GM23338 (cell line): ENCODE measurements around the gene SDHAF2. TPM values are rescaled to one million over a fixed set of nuclear protein-coding genes. Genes with fewer than 3 reads are reported as not detected.

Source experiments
- ATAC-seq: fragments of 200-7000 bp; cut with Tn5 transposase; 3 replicates; pipeline ENCODE4 v1.9.1; 2020
- DNase-seq: peaks from one replicate; pipeline ENCODE4 v3.0.0-alpha.2; 2015; ENCODE audit warnings: low spot score
- H2AFZ ChIP-seq: fragments of 200-600 bp; sonication (generic); 2 replicates; pipeline ENCODE4 v1.8.0; 2016; ENCODE audit warnings: antibody characterized with exemption, mild to moderate bottlenecking, moderate library complexity
- H3F3A ChIP-seq: fragments of 200-600 bp; sonication (generic); replicated peaks from 2 replicates; pipeline ENCODE4 v1.8.0; 2017; ENCODE audit warnings: antibody characterized with exemption, mixed run types, low read depth
- H3K27ac ChIP-seq: fragments of 200-600 bp; sonication (generic); 2 replicates; pipeline ENCODE4 v1.6.1; 2016; ENCODE audit warnings: low read depth
- H3K27me3 ChIP-seq: fragments of 200-600 bp; sonication (generic); 2 replicates; pipeline ENCODE4 v1.8.0; 2016; ENCODE audit warnings: mild to moderate bottlenecking, mixed run types, moderate library complexity; ENCODE audit not compliant: insufficient read depth
- H3K36me3 ChIP-seq: fragments of 200-600 bp; sonication (generic); 2 replicates; pipeline ENCODE4 v1.8.0; 2016; ENCODE audit warnings: mild to moderate bottlenecking; ENCODE audit not compliant: insufficient read depth
- H3K4me1 ChIP-seq: fragments of 200-600 bp; sonication (generic); 2 replicates; pipeline ENCODE4 v1.8.0; 2016; ENCODE audit warnings: mild to moderate bottlenecking, moderate library complexity; ENCODE audit not compliant: insufficient read depth
- H3K4me2 ChIP-seq: fragments of 200-600 bp; sonication (generic); 2 replicates; pipeline ENCODE4 v1.7.1; 2017; ENCODE audit warnings: mixed run types
- H3K4me3 ChIP-seq: fragments of 200-600 bp; sonication (generic); 2 replicates; pipeline ENCODE4 v1.6.1; 2016; ENCODE audit warnings: mixed run types
- H3K79me2 ChIP-seq: fragments of 200-600 bp; sonication (generic); replicated peaks from 2 replicates; pipeline ENCODE4 v1.8.0; 2017; ENCODE audit warnings: mild to moderate bottlenecking; ENCODE audit not compliant: insufficient read depth
- H3K9me2 ChIP-seq: fragments of 200-600 bp; sonication (generic); 2 replicates; pipeline ENCODE4 v1.8.0; 2017; ENCODE audit not compliant: insufficient read depth
- H4K20me1 ChIP-seq: fragments of 200-600 bp; sonication (generic); replicated peaks from 2 replicates; pipeline ENCODE4 v1.8.0; 2017; ENCODE audit warnings: mild to moderate bottlenecking; ENCODE audit not compliant: insufficient read depth
- H3K27ac Mint-ChIP-seq: 2 replicates; pipeline ENCODE4 v1.8.0; 2020; ENCODE audit warnings: inconsistent platforms, mild to moderate bottlenecking, moderate library complexity, mixed read lengths
- H3K27me3 Mint-ChIP-seq: 3 replicates; pipeline ENCODE4 v1.8.0; 2022; ENCODE audit warnings: low read depth, mild to moderate bottlenecking, moderate library complexity, mixed read lengths, inconsistent platforms; ENCODE audit not compliant: insufficient read depth, poor library complexity
- H3K36me3 Mint-ChIP-seq: 3 replicates; pipeline ENCODE4 v1.8.0; 2021; ENCODE audit warnings: low read depth, mild to moderate bottlenecking, inconsistent platforms, moderate library complexity, mixed read lengths
- H3K4me1 Mint-ChIP-seq: 3 replicates; pipeline ENCODE4 v1.8.0; 2020; ENCODE audit warnings: mild to moderate bottlenecking, inconsistent platforms, mixed read lengths
- H3K4me3 Mint-ChIP-seq: 3 replicates; pipeline ENCODE4 v1.8.0; 2021; ENCODE audit warnings: moderate library complexity, mild to moderate bottlenecking, inconsistent platforms, mixed read lengths
- H3K9me3 Mint-ChIP-seq: 3 replicates; pipeline ENCODE4 v1.8.0; 2020; ENCODE audit warnings: moderate library complexity, mild to moderate bottlenecking, inconsistent platforms, mixed read lengths
- CREB1 ChIP-seq: fragments of 250-450 bp; sonication (Bioruptor Pico); IDR thresholded peaks from 2 replicates; pipeline ENCODE4 v1.5.0; 2020; ENCODE audit warnings: low read depth, mild to moderate bottlenecking, moderate library complexity
- EZH2 ChIP-seq: fragments of 200-600 bp; sonication (generic); IDR thresholded peaks from one replicate; pipeline ENCODE4 v1.8.0; 2017; ENCODE audit warnings: antibody characterized with exemption, mild to moderate bottlenecking, low read depth; ENCODE audit not compliant: unreplicated experiment
- EZH2phosphoT487 ChIP-seq: fragments of 200-600 bp; sonication (generic); IDR thresholded peaks from one replicate; pipeline ENCODE4 v1.8.1; 2018; ENCODE audit warnings: antibody characterized with exemption; ENCODE audit not compliant: unreplicated experiment
- JUNB ChIP-seq: IDR thresholded peaks from one replicate; pipeline ENCODE4 v1.6.1; 2016; ENCODE audit warnings: antibody characterized with exemption; ENCODE audit not compliant: unreplicated experiment
- NANOG ChIP-seq: IDR thresholded peaks from 2 replicates; pipeline ENCODE4 v1.6.1; 2016; ENCODE audit warnings: antibody characterized with exemption, borderline replicate concordance
- POLR2AphosphoS5 ChIP-seq: IDR thresholded peaks from 2 replicates; pipeline ENCODE4 v1.6.1; 2016; ENCODE audit warnings: antibody characterized with exemption, low read depth
- REST ChIP-seq: IDR thresholded peaks from one replicate; pipeline ENCODE4 v1.6.1; 2018; ENCODE audit warnings: antibody characterized with exemption; ENCODE audit not compliant: unreplicated experiment
- STAT1 ChIP-seq: IDR thresholded peaks from one replicate; pipeline ENCODE4 v1.6.1; 2016; ENCODE audit warnings: antibody characterized with exemption; ENCODE audit not compliant: unreplicated experiment
- ZNF114 ChIP-seq: fragments of 250-450 bp; sonication (Bioruptor Pico); IDR thresholded peaks from 2 replicates; pipeline ENCODE4 v1.5.0; 2020; ENCODE audit warnings: mild to moderate bottlenecking, moderate library complexity
- ZNF331 ChIP-seq: fragments of 250-450 bp; sonication (Bioruptor Pico); IDR thresholded peaks from 2 replicates; pipeline ENCODE4 v1.5.0; 2020; ENCODE audit warnings: low read depth, mild to moderate bottlenecking, moderate library complexity
- polyA plus RNA-seq: library from polyadenylated mRNA; unstranded; fragments of >200 nt; fragmentation: Nextera tagmentation; extraction: Ambion mirVana; gene quantifications from 2 replicates; pipeline ENCODE4 v1.2.1, GENCODE V29; 2016
- total RNA-seq: library from RNA; depleted of rRNA; stranded (reverse); fragments of >200 nt; shearing (Covaris generic); gene quantifications from 2 replicates; pipeline ENCODE4 v1.2.3, GENCODE V29; 2014
- TF ChIP-seq, protein P1 (sequence below): fragments of 250-450 bp; sonication (Bioruptor Pico); IDR thresholded peaks from 2 replicates; pipeline ENCODE4 v1.5.0; 2020; ENCODE audit warnings: mild to moderate bottlenecking, moderate library complexity
- TF ChIP-seq, protein P2 (sequence below), 2 experiments: fragments of 200-600 bp in 1 of 2; sonication (generic) in 1 of 2; conservative IDR thresholded peaks; 2 replicates each; pipeline versions ENCODE4 v1.5.1 to v1.6.1; 2016 to 2017; ENCODE audit warnings: antibody characterized with exemption in 2 of 2, low read depth in 2 of 2, mild to moderate bottlenecking in 2 of 2, moderate library complexity in 1 of 2
- TF ChIP-seq, protein P3 (sequence below): IDR thresholded peaks from 2 replicates; pipeline ENCODE4 v1.6.1; 2016; ENCODE audit warnings: antibody characterized with exemption

The SDHAF2 gene
- total and polyA plus RNA-seq, 2 experiments from 2014 or later: 53.8 to 57.0 TPM

DNA sequence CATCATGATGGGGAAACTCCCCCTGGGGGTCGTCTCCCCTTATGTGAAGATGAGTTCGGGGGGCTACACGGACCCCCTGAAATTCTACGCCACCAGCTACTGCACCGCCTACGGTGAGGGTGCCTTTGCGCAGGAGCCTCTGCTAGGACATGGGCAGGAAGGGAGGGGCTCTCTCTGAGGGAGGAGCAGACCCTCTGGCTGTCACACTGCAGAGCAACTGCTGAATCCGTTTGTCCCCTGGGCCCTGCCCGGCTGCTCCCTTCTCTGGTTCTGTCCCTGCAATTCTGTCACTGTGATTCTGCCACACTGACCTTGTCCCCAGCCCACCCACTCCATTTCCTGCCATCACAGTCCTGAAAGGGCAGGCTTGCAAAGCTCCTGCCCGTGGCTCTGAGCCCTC lies 51.9 kb downstream of the SDHAF2 start:
- no peak for ATAC-seq
- H3K4me1 Mint-ChIP-seq: peaks cover 34% of the 10 kb centered on the region

More for the DNA sequence above, 51.9 kb downstream of the SDHAF2 start:
- H3K27me3 Mint-ChIP-seq: peaks cover 10% of the 10 kb centered on the region
- Histone ChIP-seq H2AFZ (no peak overlapping the region), H3F3A (0 out of 2 replicates have a peak, but pooled peaks cover 3% of the 10 kb centered on the region), H3K4me1 (peaks cover 14% of the 10 kb centered on the region), H3K79me2 (no peaks in the 10 kb centered on the region), H3K27ac (no peak overlapping the region), H3K9me2 (no peaks in the 10 kb centered on the region), H3K4me3 (no peak overlapping the region), H3K4me2 (no peak overlapping the region), H4K20me1 (0 out of 2 replicates have a peak, but pooled peaks cover 2% of the 10 kb centered on the region), H3K36me3 (no peaks in the 10 kb centered on the region), H3K27me3 (no peaks in the 10 kb centered on the region)
- TF ChIP-seq POLR2AphosphoS5 (no peak), JUNB (no peak), REST (no peak), STAT1 (no peak), EZH2phosphoT487 (no peak), NANOG (no peak), CREB1 (CRISPR knock-in tag) (no peak), EZH2 (no peak), ZNF331 (CRISPR knock-in tag) (no peak), ZNF114 (CRISPR knock-in tag) (no peak)
- TF ChIP-seq, protein P1, sequence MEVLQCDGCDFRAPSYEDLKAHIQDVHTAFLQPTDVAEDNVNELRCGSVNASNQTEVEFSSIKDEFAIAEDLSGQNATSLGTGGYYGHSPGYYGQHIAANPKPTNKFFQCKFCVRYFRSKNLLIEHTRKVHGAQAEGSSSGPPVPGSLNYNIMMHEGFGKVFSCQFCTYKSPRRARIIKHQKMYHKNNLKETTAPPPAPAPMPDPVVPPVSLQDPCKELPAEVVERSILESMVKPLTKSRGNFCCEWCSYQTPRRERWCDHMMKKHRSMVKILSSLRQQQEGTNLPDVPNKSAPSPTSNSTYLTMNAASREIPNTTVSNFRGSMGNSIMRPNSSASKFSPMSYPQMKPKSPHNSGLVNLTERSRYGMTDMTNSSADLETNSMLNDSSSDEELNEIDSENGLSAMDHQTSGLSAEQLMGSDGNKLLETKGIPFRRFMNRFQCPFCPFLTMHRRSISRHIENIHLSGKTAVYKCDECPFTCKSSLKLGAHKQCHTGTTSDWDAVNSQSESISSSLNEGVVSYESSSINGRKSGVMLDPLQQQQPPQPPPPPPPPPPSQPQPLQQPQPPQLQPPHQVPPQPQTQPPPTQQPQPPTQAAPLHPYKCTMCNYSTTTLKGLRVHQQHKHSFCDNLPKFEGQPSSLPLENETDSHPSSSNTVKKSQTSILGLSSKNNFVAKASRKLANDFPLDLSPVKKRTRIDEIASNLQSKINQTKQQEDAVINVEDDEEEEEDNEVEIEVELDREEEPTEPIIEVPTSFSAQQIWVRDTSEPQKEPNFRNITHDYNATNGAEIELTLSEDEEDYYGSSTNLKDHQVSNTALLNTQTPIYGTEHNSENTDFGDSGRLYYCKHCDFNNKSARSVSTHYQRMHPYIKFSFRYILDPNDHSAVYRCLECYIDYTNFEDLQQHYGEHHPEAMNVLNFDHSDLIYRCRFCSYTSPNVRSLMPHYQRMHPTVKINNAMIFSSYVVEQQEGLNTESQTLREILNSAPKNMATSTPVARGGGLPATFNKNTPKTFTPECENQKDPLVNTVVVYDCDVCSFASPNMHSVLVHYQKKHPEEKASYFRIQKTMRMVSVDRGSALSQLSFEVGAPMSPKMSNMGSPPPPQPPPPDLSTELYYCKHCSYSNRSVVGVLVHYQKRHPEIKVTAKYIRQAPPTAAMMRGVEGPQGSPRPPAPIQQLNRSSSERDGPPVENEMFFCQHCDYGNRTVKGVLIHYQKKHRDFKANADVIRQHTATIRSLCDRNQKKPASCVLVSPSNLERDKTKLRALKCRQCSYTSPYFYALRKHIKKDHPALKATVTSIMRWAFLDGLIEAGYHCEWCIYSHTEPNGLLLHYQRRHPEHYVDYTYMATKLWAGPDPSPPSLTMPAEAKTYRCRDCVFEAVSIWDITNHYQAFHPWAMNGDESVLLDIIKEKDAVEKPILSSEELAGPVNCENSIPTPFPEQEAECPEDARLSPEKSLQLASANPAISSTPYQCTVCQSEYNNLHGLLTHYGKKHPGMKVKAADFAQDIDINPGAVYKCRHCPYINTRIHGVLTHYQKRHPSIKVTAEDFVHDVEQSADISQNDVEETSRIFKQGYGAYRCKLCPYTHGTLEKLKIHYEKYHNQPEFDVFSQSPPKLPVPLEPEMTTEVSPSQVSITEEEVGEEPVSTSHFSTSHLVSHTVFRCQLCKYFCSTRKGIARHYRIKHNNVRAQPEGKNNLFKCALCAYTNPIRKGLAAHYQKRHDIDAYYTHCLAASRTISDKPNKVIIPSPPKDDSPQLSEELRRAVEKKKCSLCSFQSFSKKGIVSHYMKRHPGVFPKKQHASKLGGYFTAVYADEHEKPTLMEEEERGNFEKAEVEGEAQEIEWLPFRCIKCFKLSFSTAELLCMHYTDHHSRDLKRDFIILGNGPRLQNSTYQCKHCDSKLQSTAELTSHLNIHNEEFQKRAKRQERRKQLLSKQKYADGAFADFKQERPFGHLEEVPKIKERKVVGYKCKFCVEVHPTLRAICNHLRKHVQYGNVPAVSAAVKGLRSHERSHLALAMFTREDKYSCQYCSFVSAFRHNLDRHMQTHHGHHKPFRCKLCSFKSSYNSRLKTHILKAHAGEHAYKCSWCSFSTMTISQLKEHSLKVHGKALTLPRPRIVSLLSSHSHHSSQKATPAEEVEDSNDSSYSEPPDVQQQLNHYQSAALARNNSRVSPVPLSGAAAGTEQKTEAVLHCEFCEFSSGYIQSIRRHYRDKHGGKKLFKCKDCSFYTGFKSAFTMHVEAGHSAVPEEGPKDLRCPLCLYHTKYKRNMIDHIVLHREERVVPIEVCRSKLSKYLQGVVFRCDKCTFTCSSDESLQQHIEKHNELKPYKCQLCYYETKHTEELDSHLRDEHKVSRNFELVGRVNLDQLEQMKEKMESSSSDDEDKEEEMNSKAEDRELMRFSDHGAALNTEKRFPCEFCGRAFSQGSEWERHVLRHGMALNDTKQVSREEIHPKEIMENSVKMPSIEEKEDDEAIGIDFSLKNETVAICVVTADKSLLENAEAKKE (CRISPR knock-in tag): no peak
- TF ChIP-seq, protein P2, sequence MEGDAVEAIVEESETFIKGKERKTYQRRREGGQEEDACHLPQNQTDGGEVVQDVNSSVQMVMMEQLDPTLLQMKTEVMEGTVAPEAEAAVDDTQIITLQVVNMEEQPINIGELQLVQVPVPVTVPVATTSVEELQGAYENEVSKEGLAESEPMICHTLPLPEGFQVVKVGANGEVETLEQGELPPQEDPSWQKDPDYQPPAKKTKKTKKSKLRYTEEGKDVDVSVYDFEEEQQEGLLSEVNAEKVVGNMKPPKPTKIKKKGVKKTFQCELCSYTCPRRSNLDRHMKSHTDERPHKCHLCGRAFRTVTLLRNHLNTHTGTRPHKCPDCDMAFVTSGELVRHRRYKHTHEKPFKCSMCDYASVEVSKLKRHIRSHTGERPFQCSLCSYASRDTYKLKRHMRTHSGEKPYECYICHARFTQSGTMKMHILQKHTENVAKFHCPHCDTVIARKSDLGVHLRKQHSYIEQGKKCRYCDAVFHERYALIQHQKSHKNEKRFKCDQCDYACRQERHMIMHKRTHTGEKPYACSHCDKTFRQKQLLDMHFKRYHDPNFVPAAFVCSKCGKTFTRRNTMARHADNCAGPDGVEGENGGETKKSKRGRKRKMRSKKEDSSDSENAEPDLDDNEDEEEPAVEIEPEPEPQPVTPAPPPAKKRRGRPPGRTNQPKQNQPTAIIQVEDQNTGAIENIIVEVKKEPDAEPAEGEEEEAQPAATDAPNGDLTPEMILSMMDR (conservative IDR thresholded peaks at IDR 0.05; ENCODE audit: low read depth in 2 of 2): no peak
- TF ChIP-seq, protein P3, sequence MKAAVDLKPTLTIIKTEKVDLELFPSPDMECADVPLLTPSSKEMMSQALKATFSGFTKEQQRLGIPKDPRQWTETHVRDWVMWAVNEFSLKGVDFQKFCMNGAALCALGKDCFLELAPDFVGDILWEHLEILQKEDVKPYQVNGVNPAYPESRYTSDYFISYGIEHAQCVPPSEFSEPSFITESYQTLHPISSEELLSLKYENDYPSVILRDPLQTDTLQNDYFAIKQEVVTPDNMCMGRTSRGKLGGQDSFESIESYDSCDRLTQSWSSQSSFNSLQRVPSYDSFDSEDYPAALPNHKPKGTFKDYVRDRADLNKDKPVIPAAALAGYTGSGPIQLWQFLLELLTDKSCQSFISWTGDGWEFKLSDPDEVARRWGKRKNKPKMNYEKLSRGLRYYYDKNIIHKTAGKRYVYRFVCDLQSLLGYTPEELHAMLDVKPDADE: no peak
- no peak overlapping the region for H3K4me3 Mint-ChIP-seq
- H3K9me3 Mint-ChIP-seq: no peaks in the 10 kb centered on the region; the same call in 2 of the 3 replicates
- no peak overlapping the region for H3K27ac Mint-ChIP-seq
- no peaks in the 10 kb centered on the region for H3K36me3 Mint-ChIP-seq
- no peak for DNase-seq
